Progenitor cell of endocrine pancreas (in vitro differentiated cells): ENCODE measurements around the gene RASGRP3. TPM values are rescaled to one million over a fixed set of nuclear protein-coding genes. Genes with fewer than 3 reads are reported as not detected.

Experiments used
- DNase-seq: peaks from one replicate; pipeline ENCODE4 v3.0.0; 2021; ENCODE audit warnings: low spot score; ENCODE audit not compliant: unreplicated experiment
- H3K27ac Mint-ChIP-seq: 2 replicates; pipeline ENCODE4 v1.8.0; 2021; ENCODE audit warnings: mild to moderate bottlenecking, moderate library complexity, mixed read lengths
- H3K27me3 Mint-ChIP-seq: 2 replicates; pipeline ENCODE4 v1.8.0; 2021; ENCODE audit warnings: mixed read lengths
- H3K36me3 Mint-ChIP-seq: 2 replicates; pipeline ENCODE4 v1.8.0; 2022; ENCODE audit warnings: mixed read lengths; ENCODE audit not compliant: insufficient read depth
- H3K4me1 Mint-ChIP-seq: 2 replicates; pipeline ENCODE4 v1.8.0; 2021; ENCODE audit warnings: low read depth, mixed read lengths
- H3K4me3 Mint-ChIP-seq: 2 replicates; pipeline ENCODE4 v1.8.0; 2021; ENCODE audit warnings: low read depth, mild to moderate bottlenecking, moderate library complexity, mixed read lengths
- H3K9me3 Mint-ChIP-seq: 2 replicates; pipeline ENCODE4 v1.8.0; 2021; ENCODE audit warnings: low read depth, mixed read lengths
- CTCF ChIP-seq: fragments of 200-600 bp; sonication (generic); IDR thresholded peaks from one replicate; pipeline ENCODE4 v1.5.0; 2021; ENCODE audit warnings: antibody characterized with exemption, mild to moderate bottlenecking; ENCODE audit not compliant: unreplicated experiment
- total RNA-seq: library from RNA; stranded (reverse); gene quantifications from 2 replicates; pipeline ENCODE4 v1.2.1, GENCODE V29; 2021

RASGRP3 gene
- total RNA-seq, 1 donor from 2014 or later = not detected

- Mint-ChIP-seq H3K4me3 (no peak overlapping the region), H3K9me3 (no peaks in the 10 kb centered on the region), H3K27me3 (no peaks in the 10 kb centered on the region), H3K36me3 (no peaks in the 10 kb centered on the region), H3K27ac (no peak overlapping the region), H3K4me1 (no peaks in the 10 kb centered on the region)
- no peak for DNase-seq
- no peak for TF ChIP-seq CTCF
These were observed 82.9 kb downstream of the RASGRP3 start for GRCh38 chr2:33559328-33559727.

- H3K27ac Mint-ChIP-seq = no peak overlapping the region
- no peaks in the 10 kb centered on the region for H3K4me1 Mint-ChIP-seq
- H3K27me3 Mint-ChIP-seq = no peaks in the 10 kb centered on the region
- no peaks in the 10 kb centered on the region for H3K36me3 Mint-ChIP-seq
- H3K9me3 Mint-ChIP-seq = no peaks in the 10 kb centered on the region
- H3K4me3 Mint-ChIP-seq = no peak overlapping the region
- TF ChIP-seq CTCF = no peak
- DNase-seq = no peak
These were observed 83.6 kb downstream of the RASGRP3 start for GRCh38 chr2:33560017-33560416.

GRCh38 chr2:33561872-33562271 lies 85.4 kb downstream of the RASGRP3 start:
- H3K27me3 Mint-ChIP-seq = no peaks in the 10 kb centered on the region
- H3K27ac Mint-ChIP-seq = no peak overlapping the region
- no peaks in the 10 kb centered on the region for H3K36me3 Mint-ChIP-seq

DNA sequence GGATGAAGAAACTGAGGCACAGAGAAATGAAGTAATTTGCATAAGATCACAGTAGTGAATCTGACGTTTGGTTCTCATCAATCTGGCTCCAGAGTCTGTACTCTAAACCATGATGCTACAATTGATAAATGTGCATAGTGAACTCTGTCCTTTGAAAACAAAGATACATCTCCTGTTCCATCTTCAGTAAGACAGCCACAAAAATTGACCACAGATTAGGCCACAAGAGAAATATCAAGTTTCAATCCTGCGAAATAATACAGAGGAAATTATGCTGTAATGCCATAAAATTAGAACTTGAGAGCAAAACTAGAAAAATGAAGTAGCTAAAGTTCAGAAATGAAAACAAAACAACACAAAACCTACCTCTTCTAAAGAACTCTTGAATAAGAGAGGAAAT lies 94.2 kb downstream of the RASGRP3 start:
- Mint-ChIP-seq H3K27me3 (no peaks in the 10 kb centered on the region), H3K27ac (no peak overlapping the region), H3K4me1 (no peaks in the 10 kb centered on the region), H3K36me3 (no peaks in the 10 kb centered on the region), H3K9me3 (no peaks in the 10 kb centered on the region), H3K4me3 (no peak overlapping the region)
- DNase-seq = no peak
- TF ChIP-seq CTCF = no peak

More at GRCh38 chr2:33561872-33562271, 85.4 kb downstream of the RASGRP3 start:
- Mint-ChIP-seq H3K4me1 (no peaks in the 10 kb centered on the region), H3K4me3 (no peak overlapping the region), H3K9me3 (no peaks in the 10 kb centered on the region)
- DNase-seq = no peak
- TF ChIP-seq CTCF = no peak

DNA sequence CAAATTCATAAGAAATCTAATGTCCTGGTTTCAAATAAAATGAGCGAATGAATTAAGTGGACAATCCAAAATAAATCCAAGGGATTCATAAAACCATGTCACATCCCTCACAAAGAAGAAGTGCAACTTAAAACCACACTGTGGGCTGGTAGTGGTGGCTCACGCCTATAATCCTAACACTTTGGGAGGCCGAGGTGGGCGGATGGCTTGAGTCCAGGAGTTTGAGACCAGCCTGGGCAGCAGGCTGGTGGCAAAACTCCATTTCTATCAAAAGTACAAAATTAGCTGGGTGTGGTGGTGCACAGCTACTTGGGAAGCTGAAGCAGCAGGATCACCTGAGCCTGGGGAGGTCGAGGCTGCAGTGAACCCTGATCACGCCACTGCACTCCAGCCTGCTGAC lies 97.2 kb downstream of the RASGRP3 start:
- Mint-ChIP-seq H3K27ac (no peak overlapping the region), H3K9me3 (no peaks in the 10 kb centered on the region), H3K4me1 (peaks cover 1% of the 10 kb centered on the region), H3K4me3 (no peak overlapping the region), H3K27me3 (no peaks in the 10 kb centered on the region), H3K36me3 (no peaks in the 10 kb centered on the region)
- no peak for TF ChIP-seq CTCF
- DNase-seq = no peak
